Stimulated activated CD8-positive, alpha-beta memory T cell treated with anti-CD3 and anti-CD28 coated beads, Interleukin-15, amount 100 ng/mL, for 4 hours (primary cell): ENCODE data around the gene BRD7.
A peak's percentile ranks its signal among the peaks of the same experiment; 100 is the strongest.

Source experiments
- DNase-seq, 2 donors: peaks; one replicate each; pipeline ENCODE4 v3.0.0-alpha.2; 2020; ENCODE audit warnings: low read depth in 2 of 2

The BRD7 gene

DNA sequence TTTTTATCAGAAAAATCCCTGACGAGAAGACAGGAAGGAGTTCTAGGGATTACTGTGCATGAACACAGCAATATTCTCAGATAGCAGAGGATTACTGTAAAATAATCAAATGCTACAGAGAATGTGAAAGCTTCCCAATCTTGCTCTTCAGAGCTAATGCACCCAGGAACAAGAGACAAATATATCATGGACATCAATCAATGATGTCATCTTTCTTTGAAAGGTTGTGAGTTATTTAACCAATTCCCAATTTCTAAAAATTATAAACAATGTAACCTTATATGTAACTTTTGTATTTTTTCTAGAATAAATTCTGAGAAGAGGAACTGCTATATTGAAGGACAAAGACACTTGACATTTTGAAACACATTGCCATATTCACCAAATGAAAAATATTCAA lies 46.5 kb downstream of the BRD7 start:
- DNase-seq, result no peak

DNA sequence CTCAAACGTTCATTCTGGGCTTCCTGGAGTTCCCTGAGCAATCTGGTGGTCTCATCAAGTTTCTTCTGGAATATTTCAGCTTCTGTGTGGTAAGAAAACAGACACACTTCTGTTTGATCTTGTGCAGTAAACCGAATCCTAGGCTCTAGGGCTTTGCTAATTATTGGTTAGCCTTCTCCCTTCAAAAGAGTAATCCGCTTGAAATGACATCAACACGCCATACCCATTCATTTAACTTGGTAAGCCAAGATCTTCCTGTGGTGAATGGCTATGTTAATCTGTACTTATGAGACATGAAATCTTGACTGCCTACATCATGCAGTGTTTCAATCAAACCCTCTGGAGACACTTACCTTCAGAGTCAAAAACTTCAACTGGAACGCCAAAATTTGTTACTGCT lies 48.5 kb downstream of the BRD7 start:
- no peak for DNase-seq

DNA sequence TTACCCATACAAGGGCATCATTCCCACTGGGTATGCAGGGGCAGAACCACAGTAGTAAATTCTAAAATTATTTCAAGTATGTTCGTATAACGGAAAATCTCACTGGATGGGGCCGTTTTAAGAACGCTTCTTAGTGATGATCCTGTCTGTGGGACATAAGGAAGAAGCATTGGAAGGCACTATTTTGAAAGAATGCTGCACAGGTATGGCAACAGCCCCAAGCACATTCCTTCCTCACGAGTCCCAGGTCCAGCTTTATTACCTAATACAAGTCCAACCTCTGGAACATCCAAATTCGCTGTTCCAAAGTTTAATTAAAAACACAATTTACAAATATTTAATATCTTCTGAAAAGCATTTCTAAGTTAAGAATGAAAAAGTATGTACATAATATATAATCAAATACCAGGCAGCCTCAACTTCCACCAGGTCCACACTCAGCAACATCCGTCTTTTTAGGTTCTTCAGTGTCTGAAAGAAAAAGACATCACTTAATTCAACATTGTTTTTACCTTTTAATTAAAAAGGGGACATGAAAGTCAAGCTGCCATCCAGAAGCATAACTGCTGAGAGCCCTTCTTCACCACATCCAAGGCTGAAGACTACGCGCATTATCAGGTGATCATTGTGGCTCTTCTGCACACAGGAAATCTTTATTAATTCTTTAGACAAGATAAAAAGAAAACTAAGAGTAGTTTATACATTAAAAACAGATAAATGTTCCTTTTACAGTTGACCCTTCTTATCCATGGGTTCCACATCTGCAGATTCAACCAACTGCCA lies 49.8 kb downstream of the BRD7 start:
- no peak for DNase-seq

DNA sequence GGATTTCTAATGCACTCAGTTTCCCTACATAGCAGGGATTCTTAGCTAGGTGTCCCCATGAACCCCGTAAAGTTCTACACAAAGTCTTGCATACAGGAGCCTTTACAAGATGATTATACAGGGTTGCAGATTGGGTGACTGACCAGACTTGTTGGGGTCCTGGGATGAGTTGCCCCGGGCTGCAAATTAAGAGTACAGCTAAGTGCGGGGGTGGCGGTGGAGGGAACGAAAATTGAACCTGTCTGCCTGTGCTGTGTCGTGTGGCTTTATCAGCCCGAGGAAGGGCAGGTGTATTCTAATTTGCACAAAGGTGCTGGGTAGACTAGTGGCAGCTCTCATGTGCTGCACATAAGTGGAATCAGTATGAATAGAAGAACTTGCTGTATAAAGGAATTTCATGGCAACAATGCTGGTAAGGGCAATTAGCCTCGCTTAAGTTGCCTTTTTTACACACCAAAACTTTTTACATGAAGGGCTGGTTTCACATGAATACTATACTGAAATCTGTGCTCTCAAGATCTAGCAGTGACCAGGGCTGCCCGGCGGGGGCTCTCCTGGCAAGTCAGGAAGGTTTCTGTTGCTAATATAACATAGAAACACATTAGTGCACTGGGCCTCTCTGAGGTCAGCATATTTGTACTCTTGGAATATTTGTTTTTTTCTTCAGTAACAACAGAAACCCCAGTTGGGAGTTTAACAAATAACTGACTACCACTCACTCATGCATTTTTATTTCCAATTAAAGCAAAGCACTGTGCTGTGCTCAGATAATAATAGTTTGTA lies 51.7 kb downstream of the BRD7 start:
- DNase-seq, result no peak

DNA sequence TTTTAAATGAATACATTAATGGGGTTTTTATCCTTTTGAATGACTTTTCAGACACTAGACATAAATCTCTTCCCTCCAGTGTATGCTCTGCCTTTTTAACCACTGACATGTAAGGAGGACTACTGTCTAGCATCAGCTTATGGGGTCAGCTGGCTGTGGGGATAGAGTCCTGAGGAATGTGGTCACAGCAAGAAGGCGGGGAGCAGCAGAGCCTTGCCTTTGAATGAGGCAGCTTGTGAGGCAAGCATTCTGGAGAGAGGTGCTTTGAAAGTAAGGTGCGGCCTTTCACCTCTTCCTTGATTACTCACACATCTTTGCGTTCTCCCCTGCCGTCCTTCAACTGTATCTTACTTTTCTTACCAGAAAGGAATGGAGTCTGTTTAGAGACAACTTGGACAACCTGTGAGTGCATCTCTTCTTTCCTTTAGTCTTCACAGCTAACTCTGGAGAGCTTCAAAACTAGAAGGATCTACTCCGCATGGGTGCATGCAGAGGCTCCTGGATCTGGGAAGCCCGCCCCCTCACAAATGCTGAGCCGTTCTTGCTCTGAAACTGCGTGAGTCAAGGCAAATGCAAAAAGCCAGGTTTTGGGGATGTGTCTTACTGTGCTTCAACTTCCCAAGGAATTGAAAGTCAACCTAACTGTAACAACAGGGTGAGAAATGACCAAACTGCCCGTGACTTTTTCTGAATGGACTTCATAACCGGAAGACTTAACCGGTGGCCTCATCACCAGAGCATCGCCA lies 52.5 kb downstream of the BRD7 start:
- DNase-seq, result no peak

DNA sequence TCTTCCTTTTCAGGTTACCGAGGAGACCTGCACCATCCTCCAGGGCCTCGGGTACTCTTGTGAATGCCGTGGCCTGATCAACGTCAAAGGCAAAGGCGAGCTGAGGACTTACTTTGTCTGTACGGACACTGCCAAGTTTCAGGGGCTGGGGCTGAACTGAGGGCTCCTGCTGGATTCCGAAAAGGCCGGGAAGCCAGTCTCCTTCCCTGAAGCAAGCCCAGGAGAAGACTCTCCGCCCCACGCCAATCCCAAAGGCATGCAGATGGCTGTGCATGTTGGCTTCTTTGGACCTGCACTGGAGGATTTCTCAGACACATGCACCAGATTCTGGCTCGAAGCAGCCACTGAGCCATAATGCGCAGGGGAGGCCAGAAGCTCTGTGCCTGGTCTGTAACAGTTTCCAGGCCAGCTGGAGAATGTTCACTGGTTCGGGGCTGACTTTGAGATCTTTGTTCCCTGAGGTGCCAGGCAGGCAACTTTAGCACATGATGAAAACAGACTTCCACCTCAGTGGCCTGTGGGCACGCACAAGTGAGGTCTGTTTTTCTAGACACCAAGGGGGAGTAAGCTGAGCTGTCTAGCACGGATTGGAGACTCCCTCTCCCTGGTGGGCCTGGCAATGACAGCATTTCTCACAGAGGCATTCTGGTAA lies 53.3 kb downstream of the BRD7 start:
- no peak for DNase-seq

DNA sequence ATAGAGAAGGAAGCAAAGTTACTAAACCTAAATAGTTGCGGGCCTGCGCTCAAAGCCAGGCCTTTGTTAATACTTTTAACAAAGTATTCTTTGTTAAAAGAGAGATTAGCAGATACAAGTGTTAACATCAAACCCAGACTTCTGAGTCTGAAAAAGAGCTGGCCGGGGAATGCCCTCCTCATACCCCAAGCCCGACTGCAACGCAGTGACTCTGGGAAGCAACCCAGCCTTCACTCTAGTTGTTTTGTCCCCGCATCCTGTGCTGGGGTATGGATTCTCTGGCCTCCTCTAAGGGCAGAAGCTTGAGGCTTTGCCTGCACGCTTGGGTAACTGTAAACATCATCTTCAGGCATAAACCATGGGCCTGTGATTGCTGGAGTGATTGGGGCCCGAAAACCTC lies 54.1 kb downstream of the BRD7 start:
- DNase-seq, result no peak

DNA sequence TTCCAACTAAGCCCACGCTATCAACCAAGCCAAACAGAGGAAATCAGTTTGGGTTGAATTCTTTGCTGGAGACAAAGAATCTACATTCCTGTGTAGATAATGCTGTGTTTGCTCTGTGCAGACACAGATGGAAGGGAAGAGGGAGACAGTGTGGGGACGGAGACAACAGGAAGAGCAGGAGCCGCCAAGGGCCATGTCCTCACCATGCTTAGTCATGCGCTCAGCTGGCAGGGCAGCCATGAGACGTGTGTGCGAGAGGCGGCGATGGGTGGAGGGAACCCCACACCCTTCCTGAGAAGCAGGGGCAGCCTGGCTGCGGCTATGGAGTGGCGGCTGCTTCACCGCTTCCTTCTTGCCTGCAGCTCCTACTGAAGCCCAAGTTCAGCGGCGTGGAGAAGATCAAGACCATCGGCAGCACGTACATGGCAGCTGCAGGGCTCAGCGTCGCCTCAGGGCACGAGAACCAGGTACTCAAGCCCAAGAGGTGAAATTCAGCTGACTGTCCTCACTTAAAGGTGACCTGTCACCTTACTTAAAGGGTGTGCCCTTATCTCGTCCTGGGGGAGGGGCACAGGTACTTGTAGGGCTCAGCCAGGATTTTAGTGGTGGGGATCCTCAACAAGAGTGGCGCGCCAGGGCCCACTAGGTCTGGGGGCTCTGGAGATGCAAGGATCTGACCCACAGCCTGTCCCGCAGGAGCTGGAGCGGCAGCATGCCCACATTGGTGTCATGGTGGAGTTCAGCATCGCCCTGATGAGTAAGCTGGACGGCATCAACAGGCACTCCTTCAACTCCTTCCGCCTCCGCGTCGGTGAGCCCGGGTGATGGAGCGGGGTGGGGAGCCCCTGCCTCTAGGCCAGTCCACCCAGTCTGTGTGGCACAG lies 55.0 kb downstream of the BRD7 start:
- peak in 1 of 2 donors; percentile 24 for DNase-seq

DNA sequence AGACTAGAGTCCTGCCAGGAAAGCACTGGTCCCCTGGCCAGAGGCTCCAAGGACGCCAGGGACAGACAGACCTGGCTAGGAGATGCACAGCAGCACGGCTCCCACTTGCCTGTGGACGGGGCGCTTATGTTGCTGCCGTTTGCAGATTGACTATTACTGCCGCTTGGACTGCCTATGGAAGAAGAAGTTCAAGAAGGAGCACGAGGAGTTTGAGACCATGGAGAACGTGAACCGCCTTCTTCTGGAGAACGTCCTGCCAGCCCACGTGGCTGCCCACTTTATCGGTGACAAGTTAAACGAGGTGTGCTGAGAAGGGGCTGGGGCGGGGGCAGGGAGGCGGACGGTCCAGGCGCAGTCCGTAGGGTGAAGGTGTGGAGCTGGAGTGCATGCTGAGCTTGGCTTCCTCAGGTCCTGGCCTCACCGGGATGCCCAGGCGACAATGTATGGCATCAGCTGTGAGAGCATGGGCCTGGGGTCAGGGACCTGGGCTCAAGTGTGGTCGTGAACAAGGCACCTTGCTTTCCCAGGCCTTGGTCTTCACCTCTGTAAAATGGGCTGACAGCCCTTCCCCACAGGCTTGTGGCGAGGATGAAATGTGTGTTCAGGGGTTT lies 56.8 kb downstream of the BRD7 start:
- no peak for DNase-seq

DNA sequence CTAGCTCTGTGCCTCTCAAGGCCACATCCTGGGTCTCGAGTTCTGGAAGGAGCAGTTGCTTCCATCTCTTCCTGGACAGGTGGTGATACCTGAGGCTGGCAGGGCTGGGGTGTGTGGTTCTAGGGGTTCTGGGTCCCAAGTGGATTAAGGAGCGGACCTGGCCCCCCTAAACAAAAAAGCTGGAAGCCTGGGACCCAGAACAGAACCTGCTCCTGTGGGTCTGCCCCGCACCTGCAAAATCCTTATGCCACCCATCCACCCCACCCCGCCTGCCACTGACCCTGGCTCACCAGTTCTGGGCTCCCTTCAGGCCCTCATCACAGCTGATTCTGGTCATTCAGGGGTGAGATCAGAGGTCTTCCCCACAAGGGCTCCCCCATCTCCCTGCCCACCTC lies 57.7 kb downstream of the BRD7 start:
- DNase-seq, result no peak

DNA sequence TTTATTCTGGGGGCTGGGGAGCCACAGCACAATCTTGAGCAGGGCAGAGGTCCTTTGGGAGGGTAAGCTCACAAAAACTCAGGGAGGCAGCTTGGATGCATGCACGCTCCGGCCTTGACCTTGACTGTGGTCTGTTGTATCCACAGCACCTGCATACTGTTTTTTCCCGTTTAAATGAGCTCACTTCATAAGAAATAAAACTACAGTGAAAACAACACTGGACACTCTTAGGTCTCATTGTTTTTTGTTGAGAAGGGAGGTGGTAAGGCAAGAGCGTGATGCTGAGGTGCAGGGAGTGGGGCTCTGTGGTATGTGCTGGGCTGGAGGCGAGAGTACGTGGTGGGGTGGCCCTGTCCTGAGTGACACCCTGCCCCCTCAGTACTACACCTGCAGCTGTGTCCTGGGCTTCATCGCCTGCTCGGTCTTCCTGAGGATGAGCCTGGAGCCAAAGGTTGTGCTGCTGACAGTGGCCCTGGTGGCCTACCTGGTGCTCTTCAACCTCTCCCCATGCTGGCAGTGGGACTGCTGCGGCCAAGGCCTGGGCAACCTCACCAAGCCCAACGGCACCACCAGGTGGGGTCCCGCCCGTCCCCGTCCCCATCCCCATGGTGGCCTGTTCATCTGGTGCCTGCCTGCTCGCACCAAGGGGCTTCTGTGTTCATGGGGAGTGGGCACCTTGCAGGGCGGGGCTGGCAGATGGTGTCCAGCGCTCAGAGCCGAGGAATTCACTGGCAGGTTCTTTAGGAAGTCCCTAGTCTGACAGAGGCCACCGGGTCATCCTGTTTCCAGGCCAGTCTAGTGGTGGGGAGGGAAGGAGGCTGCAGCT lies 58.3 kb downstream of the BRD7 start:
- DNase-seq, result no peak

DNA sequence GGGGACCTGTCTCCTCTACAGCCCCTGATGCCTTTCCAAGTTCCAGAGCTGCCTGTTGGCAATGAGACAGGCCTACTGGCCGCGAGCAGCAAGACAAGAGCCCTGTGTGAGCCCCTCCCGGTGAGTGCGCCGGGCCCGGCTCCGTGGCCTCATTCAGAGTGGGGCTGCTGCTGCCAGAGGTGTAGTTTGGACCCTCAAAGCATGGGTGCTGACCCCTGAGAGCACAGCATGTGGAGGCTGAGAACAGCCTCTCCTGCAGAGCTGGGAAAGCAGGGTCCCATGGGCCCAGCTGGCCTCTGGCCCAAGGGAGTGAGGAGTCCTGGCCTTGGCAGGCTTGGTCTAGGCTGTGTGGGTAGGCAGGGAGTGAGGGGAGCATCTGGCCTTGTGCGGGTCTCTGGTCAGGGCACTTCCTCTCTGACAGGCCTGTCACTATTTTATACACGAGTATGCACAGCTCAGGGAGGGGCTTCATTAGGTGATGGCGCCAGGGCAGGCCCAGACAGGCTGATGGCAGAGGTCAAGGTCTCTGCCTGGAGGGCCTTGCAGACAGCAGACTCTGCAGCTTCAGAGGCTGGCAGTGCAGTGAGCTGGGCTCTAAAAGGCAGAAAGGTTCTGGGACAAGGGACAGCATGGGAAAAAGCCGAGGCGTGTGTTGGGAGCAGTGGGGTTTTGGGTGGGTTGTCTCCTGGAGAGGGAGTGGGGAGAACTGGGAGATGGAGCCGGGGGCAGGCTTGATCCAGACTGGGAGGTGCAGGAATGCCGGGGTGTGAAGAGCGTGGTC lies 59.1 kb downstream of the BRD7 start:
- no peak for DNase-seq

DNA sequence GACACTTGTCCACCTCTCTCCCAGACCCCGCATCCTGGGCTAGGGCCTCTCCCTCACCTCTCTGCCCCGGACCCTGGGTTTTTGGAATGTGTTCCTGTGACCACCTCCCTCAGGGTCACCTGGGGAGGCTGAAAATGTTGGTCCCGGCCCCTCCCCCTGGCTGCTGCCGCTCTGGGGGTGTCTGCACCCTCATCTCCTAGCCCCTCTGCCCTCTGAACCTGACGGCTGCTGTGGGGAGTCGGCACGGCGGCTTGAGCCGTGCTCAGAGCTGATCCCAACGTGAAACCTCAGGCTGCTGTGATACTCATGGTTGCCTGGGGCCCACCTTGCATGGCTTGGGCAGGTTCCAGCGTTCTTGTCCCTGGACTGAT lies 59.6 kb downstream of the BRD7 start:
- no peak for DNase-seq

DNA sequence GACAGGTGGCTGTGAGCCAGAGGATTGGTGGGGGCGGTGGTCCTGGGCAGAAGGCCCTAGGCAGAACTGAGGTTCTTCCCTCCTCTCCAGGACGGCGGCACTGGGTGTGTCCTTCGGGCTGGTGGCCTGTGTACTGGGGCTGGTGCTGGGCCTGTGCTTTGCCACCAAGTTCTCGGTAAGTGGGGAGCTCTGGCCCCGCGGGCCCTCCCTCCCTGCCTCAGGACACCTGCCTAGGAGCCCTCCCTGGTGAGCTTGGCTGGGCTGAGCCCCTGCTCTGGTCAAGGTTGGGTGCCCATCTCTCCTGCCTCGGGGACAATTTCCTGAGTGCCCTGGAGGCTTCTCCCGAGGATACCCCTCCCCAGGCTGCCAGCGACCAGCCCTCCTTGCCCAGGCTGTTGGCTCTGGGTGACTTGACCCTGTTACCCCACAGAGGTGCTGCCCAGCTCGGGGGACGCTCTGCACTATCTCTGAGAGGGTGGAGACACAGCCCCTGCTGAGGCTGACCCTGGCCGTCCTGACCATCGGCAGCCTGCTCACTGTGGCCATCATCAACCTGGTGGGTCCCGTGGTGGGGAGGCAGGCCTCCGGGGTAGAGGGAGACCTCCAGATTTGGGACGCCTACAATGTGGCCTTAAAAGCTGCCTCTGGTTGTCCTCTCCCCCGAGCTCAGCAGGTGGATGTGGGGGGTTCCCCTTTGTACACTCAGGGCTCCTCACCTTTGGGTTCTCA lies 60.4 kb downstream of the BRD7 start:
- DNase-seq, result no peak

DNA sequence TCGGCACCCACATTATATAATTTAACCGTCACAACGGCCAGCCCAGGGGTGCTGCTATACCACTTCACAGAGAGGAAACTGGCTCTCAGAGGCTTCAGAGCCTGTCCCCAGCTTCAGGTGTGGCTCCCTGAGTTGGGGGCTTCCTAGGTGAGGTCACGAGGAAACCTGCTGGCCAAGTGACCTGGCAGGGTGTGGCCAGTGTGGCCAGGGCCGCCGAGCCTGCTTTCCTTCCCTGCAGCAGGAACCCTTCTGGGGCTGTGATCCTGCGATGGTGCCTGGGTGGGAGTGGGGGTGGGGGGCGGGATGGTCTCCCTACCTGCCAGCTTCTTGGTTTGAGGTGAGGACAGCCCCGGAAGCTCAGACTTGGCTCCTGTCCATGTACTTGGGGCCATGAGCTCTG lies 62.5 kb downstream of the BRD7 start:
- DNase-seq, result no peak

DNA sequence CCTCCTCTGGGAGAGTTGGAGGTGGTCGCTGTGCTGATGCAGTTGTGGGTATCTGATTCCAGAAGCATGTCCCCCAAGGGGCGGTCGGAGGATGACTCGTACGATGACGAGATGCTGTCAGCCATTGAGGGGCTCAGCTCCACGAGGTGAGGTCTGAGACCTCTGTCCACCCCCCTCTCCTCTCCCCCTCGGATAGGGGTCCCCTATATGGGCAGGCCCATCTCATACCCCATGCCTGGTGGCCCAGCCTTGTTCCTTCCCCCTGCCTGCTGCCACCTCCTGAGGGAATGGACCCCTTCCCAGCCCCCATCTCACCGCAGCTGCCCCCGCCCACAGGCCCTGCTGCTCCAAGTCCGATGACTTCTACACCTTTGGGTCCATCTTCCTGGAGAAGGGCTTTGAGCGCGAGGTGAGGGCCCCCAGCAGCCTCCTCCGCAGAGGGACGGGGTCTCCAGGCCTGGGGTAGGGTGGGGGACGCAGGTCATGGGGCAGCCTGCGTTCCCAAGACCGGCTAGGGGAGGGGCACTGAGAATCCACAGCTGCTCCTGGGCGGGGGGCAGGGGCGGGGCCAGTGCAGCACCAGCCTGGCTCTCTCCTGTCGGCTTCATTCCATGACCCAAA lies 63.2 kb downstream of the BRD7 start:
- no peak for DNase-seq

DNA sequence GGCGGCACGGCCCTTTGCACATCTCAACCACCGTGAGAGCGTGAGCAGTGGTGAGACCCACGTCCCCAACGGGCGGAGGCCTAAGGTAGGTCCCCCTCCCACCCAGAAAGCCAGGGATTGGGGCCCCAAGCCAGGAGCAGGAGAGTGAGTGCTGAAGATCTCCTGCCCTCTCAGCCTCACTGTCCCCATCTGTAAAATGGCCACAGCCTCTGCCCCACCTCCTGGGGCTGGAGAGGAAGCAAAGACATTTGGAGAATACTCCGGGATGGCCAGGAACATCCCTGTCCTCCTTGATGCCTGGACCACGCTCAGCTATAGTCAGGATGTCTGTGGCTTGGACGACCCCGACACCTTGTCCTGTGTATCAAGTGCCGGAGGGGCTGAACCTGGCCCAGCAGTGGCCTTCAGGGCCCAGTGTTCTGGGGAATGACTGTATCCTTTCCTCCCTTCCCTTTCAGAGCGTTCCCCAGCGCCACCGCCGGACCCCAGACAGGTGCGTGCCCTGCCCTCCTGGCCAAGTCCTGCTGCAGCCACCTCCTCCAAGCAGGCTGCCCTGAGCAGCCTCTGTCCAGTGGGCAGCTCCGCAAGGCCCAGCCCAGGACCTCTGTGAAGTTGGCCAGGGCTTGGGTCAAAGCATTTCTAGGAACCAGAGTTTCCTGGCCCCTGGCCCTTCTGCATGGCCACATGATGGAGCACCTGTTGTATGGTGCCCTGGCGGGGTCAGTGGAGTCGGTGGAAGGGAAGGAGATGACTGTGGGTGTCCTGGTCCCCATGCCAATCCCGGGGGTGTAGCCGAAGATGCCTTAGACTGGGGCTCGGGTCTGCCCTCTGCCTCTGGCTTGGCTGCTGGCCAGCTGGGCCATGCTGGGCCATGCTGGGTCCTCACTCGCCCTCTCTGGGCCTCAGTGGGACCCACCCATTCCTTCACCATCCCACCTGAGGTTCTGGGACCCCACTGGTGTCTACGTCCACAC lies 64.0 kb downstream of the BRD7 start:
- no peak for DNase-seq
